Measurements from ENCODE around the gene PLB1.
A peak's percentile ranks its signal among the peaks of the same experiment; 100 is the strongest.

PLB1 gene

GRCh38 chr2:28667261-28667660 is 171.4 kb downstream of the PLB1 start:
- DNase-seq (no peak), ATAC-seq (no peak)

GRCh38 chr2:28668106-28668814 is 172.4 kb downstream of the PLB1 start:
- DNase-seq (no peak), ATAC-seq (no peak)

DNA sequence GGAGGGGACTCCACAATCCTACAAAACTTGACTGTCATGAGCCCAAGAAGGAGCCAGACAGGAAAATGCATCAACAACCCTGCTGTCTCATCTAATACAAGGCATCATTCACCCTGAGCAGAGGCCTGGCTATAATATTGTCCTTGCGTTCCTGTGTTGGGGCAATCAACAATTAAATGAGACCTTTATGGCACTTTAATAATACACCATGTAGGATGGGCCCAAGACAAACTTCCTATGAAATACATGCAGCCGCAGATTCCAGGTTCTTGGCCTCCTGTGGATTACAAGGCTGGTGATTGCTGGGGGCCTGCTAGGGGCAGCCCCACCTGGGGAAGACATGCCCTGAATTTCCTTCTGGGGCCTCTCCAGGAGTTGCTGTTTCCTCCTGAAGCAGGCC is 173.0 kb downstream of the PLB1 start:
- ATAC-seq (no peak), DNase-seq (no peak)

DNA sequence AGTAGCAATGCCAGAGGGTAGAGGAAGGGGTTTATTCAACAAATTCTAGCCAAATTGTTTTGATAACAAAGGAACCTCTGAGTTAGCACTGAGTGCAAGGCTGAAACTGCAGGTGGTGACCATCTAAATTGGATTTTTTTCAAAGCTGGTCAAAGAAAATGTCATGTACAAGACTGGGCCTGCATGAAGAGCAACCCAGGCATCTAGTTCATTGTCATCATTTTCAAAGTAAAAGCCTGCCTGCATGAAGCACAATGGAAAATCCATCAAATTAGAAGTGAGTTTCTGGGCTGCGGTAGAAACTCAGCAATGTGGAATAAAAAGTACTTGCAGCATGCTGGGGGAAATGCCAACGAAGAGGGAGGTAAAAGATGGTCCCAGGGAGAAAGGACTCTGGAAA is 175.0 kb downstream of the PLB1 start:
- ATAC-seq: no peak
- DNase-seq: no peak

DNA sequence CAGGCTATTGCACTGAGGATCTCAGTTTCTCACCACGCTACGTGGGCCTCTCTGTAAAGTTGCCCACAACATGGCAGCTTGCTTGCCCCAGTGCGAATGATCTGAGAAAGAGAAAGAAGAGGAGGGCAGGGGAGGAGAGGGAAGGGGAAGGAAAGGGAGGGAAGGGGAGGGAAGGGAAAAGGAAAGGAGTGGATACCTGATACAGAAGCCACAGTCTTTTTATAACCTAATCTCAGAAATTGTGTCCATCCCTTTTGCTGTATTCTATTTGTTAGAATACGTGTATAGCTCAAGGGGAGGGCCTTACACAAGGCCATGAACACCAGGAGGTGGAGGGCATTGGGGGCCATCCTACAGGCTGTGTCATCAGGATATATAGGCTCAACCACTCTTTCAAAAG is 177.5 kb downstream of the PLB1 start:
- no peak for ATAC-seq
- no peak for DNase-seq

DNA sequence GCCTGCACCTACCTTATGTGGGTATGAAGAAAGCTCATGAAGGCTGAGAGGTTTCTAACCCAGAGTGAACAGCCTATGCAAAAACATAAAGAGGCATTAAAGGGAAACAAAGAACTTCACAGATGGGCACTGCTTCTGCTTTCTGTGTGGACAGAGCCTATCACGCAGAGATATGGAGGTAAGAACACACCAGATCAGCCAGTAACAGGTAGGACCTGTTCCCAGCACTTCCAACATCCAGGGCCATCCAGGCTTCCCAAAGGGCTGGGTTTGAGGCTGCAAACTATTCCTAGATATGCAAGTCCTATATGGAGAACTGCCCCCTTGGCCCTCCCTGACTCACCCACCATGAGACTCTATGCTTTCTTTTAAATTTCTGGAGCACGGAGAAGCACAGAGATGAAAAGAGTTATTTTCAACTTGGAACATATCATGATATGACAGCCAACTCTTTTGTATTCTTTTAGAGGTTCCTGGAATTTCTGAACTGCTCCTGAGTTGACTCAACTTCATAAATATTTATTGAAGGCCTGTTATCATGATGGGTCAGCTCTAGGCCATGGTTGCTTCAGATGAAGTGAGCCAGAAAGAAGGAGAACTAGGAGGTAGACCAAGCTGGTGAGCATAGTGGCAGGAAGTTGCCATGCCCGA is 178.3 kb downstream of the PLB1 start:
- ATAC-seq (no peak), DNase-seq (no peak)

GRCh38 chr2:28674713-28675068 is 178.8 kb downstream of the PLB1 start:
- DNase-seq: no peak
- no peak for ATAC-seq

- DNase-seq: no peak
- no peak for ATAC-seq
Observed at GRCh38 chr2:28676152-28676835, 180.4 kb downstream of the PLB1 start.

- no peak for ATAC-seq
- DNase-seq: no peak
Observed at GRCh38 chr2:28678175-28678855, 182.5 kb downstream of the PLB1 start.

- ATAC-seq (peak; percentile 75), DNase-seq (peak; percentile 38)
Observed at GRCh38 chr2:28678944-28679343, 183.1 kb downstream of the PLB1 start.

DNA sequence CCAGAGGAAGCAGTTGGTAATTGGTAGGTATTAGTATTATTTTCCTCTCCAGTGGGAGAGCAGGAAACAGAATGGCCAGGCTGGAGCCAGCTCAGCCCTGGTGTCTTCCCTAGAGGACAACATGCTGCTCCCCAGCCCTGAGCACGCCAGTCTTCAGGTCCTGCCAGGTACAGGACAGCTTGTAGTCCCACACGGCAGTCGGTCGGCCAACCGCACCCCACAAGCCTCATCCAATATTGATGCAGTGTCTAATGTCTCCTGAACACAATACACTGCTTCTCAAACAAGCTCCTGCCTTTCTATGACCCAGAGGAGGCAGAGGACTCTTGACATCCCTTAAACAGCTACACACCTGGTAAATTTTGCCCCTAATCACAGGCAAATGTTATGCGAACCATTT is 184.8 kb downstream of the PLB1 start:
- DNase-seq: no peak
- ATAC-seq: no peak

DNA sequence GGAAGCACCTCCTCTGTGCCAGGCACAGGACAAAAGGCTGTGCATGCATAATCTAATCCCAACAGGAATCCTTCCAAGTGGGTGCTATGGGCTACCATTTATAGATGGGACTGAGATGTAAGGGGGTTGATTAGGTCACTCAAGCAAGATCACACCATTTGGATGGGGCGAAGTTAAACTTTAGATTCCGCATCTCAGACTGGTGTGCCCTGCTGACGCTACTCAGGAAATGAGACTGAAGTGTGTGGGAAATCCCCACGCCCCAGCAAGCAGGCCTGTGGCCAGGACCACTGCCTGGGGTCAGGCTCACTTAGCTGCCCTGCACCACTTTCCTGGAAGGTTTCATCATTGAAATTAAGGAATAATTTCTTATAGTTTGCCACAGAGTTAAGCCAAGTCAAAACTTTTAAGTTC is 185.3 kb downstream of the PLB1 start:
- DNase-seq (peak; percentile 75), ATAC-seq (peak; percentile 88)

DNA sequence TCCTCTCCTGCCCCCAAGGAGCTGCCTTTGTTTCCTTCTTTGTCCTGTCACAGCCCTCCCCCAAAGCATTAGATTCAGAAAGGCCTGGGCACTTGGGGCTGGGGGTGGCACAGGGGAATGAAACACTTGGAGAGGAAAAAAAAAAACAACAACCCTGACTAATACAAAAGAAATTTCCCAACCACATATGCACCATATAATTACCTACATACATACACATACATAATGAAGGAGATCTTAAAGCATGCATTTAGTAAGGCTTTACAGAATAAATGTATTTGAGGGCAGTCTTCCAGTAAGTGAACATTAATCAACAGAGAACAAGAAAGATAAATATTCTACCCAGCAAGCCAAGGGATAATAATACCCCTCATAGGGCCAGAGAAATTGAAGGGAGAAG is 185.7 kb downstream of the PLB1 start:
- DNase-seq (no peak), ATAC-seq (peak; percentile 38)

GRCh38 chr2:28683100-28683706 is 187.3 kb downstream of the PLB1 start:
- ATAC-seq (no peak), DNase-seq (no peak)

DNA sequence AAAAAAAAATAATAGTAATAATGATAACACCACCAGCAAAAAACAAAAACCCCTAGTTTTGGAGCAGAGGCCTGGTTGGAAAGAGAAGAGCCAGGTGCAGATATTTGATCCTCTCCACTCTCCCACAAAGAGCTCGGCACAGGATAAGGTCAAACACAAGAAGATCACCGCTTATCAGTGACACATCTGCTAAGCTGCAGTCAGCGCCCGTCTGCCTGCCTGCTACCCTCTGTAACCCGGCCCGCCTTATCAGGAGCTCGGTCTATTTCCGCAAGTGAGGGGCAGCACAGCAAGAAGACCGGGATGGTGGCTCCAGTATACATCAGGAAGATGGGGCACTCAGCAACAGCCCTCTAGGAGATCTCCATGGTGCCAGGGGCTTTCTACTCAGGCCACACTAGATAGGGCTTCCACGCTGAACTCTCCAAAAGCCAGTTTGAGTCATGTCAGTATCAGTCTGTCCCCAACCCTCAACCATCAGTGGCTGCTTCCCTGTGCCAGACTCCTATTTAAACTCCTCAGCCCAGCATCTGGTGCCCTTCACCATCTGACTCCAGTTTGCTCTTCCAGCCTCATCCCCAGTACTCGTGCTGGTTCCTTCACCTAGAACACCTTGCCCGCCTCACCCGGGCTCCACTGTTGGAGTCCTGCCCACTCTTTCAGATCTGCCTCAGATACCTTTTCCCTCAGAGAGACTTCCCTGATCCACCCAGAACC is 188.4 kb downstream of the PLB1 start:
- DNase-seq (no peak), ATAC-seq (no peak)

DNA sequence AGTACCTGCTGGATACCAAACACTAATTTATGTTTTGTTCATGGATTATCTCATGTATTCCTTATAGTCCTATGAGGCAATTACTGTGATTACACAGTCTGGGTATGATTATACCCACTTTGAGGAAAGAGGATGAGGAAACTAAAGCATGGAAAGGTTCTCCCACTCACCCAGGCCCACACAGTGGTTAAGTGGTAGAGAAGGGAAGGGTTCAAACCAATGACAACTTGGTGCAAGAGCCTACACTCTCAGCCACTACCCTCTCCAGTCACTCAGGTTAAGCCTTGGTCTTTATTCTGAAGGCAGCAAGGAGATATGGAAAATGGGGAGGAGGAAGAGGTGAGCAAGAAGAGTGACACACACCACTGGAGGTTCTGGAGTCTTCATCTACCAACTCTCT is 191.3 kb downstream of the PLB1 start:
- DNase-seq (no peak), ATAC-seq (peak; percentile 67)

DNA sequence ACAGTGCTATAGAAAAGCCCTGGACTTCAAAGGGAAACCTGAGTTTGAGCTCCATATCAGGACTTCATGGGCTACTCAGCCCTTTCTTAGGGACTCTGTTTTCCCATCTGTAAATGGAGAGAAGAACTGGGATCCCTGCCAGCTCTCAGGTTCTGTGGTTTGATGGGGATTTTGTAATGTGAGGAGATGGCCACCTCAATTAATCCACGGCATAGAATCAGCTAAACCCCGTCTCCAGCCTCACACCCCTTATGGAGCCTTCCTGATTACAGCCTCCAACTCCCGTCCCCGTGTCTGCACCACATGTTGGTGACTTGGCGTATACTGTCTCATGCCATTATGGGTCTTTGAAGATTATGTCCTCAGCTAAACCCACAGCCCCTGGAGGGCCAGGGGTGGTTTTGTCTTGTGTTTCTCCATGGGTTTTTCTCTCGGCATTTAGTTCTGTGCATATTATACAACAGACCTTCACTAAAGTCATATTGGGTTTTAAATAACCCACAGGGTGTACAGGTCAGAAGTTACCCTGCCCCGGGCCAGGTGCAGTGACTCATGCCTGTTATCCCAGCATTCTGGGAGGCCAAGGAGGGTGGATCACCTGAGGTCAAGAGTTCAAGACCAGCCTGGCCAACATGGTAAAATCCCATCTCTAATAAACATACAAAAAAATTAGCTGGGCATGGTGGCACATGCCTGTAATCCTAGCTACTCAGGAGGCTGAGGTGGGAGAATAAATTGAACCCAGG is 192.0 kb downstream of the PLB1 start:
- ATAC-seq: no peak
- no peak for DNase-seq

- DNase-seq (no peak), ATAC-seq (no peak)
Observed at GRCh38 chr2:28688818-28689217, 193.0 kb downstream of the PLB1 start.

DNA sequence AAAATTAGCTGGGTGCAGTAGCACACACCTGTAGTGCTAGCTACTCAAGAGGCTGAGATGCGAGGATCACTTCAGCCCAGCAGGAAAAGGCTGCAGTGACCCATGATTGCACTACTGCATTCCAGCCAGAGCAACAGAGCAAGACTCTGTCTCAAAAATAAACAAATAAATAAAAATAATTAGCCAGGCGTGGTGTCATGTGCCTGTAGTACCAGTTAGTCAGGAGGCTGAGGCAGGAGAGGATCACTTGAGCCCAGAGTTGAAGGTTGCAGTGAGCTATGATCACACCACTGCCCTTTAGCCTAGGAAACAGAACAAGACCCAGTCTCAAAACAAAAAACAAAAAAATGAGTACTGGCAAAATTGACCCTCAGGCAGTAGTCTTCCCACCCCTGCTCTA is 193.9 kb downstream of the PLB1 start:
- ATAC-seq: no peak
- no peak for DNase-seq

- ATAC-seq (no peak), DNase-seq (no peak)
Observed at GRCh38 chr2:28692411-28692810, 196.6 kb downstream of the PLB1 start.

DNA sequence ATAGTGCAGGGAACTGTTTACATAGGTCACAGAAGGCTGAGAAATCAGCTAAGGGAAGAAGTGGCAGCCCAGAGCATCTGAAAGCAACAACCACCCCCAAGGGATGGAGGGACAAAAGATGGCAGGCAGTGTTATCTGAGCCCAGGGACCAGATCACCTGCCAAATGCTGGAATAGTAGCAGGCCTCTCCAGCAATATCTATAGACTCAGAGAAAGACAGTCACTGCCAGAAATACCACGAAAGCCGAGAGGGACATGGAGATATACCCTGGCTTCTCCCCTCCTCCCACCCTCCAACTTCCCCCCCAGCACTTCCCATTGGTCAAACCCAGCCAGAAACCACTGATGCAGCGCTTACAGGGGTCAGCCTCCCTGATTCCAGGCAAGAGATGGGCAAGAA is 197.4 kb downstream of the PLB1 start:
- DNase-seq: no peak
- ATAC-seq: no peak

Data from stimulated activated naive CD8-positive, alpha-beta T cell treated with anti-CD3 and anti-CD28 coated beads, Interleukin-15, Interleukin-2, amounts not matched to agents 100 U/mL and 50 U/mL, for 24 hours (primary cell).